Inferior parietal cortex (tissue), 1 donor: ENCODE measurements around the gene ZSCAN18.

ENCODE experiments used
- DNase-seq: peaks from one replicate; pipeline ENCODE4 v3.0.0-alpha.2; 2016; ENCODE audit errors: extremely low spot score

The ZSCAN18 gene

GRCh38 chr19:58044886-58045285 is 53.1 kb downstream of the ZSCAN18 start:
- DNase-seq: no peak

- DNase-seq: no peak
These were observed 53.6 kb downstream of the ZSCAN18 start for GRCh38 chr19:58044391-58044790.

GRCh38 chr19:58042495-58043340 is 55.3 kb downstream of the ZSCAN18 start:
- DNase-seq: no peak

GRCh38 chr19:58040751-58041525 is 57.1 kb downstream of the ZSCAN18 start:
- no peak for DNase-seq

- DNase-seq: no peak
These were observed 59.3 kb downstream of the ZSCAN18 start for GRCh38 chr19:58038688-58039204.

GRCh38 chr19:58037927-58038687 is 59.9 kb downstream of the ZSCAN18 start:
- DNase-seq: no peak

GRCh38 chr19:58035863-58036262 is 62.2 kb downstream of the ZSCAN18 start:
- DNase-seq: no peak

GRCh38 chr19:58034477-58034793 is 63.6 kb downstream of the ZSCAN18 start:
- DNase-seq: no peak
